GM12878 (cell line): ENCODE data around the gene GOLGA8B. TPM values are rescaled to one million over a fixed set of nuclear protein-coding genes. Genes with fewer than 3 reads are reported as not detected.

Source experiments
- ATAC-seq: fragments of 200-7000 bp; cut with Tn5 transposase; 3 replicates; pipeline ENCODE4 v1.9.1; 2020; ENCODE audit warnings: mild to moderate bottlenecking, moderate library complexity
- BruUV-seq: library from RNA; stranded (reverse); fragments of 400-500 nt; replicated peaks from 2 replicates; lab custom pipeline; 2021; lab: Mats Ljungman, UMichigan
- CTCF ChIA-PET: fragments of 300-600 bp; sonication (Branson Sonifier 250); formaldehyde crosslinking; extraction: SDS; loops from one replicate; lab custom pipeline; 2021; ENCODE audit warnings: inconsistent platforms; lab: Yijun Ruan, JAX
- POLR2A ChIA-PET: fragments of 350-600 bp; formaldehyde crosslinking; extraction: SDS; loops from one replicate; lab custom pipeline; 2021; ENCODE audit warnings: inconsistent platforms; lab: Charles Lee
- RAD21 ChIA-PET: fragments of 300-600 bp; sonication (Branson Sonifier 250); formaldehyde crosslinking; loops from one replicate; lab custom pipeline; 2023; ENCODE audit warnings: antibody characterized with exemption; ENCODE audit not compliant: unreplicated experiment; lab: Charles Lee
- SMC1A ChIA-PET: fragments of 300-600 bp; sonication (Branson Sonifier 250); formaldehyde crosslinking; loops from one replicate; lab custom pipeline; 2023; ENCODE audit not compliant: unreplicated experiment, uncharacterized antibody; lab: Charles Lee
- DNase-seq: peaks from one replicate; pipeline ENCODE4 v3.0.0-alpha.2; 2011; ENCODE audit warnings: low read depth, low spot score
- FAIRE-seq: peaks from 3 replicates; lab custom pipeline; 2011; peaks lifted over from hg19 to GRCh38; lab: Jason Lieb, UNC
- H2AFZ ChIP-seq: 2 replicates; pipeline ENCODE4 v1.6.0; 2011; ENCODE audit warnings: low read depth, low read length, control low read depth; ENCODE audit not compliant: control insufficient read depth
- H3K27ac ChIP-seq: 2 replicates; pipeline ENCODE4 v1.5.1; 2011; ENCODE audit warnings: control low read depth; ENCODE audit not compliant: control insufficient read depth, insufficient read depth
- H3K27me3 ChIP-seq, 2 experiments: replicated peaks in 1 of 2; 2 replicates each; pipeline versions ENCODE4 v1.6.0 to v1.6.1; 2011; ENCODE audit warnings: low read length in 1 of 2; ENCODE audit not compliant: control insufficient read depth in 2 of 2, insufficient read depth in 2 of 2
- H3K36me3 ChIP-seq, 2 experiments: 2 replicates each; pipeline ENCODE4 v1.5.1; 2011; ENCODE audit warnings: low read length in 1 of 2; ENCODE audit not compliant: control insufficient read depth in 2 of 2, insufficient read depth in 2 of 2
- H3K4me1 ChIP-seq: 2 replicates; pipeline ENCODE4 v1.6.1; 2011; ENCODE audit warnings: mild to moderate bottlenecking, low read length, moderate library complexity, mixed read lengths; ENCODE audit not compliant: control insufficient read depth, insufficient read depth
- H3K4me2 ChIP-seq: 2 replicates; pipeline ENCODE4 v1.6.0; 2011; ENCODE audit warnings: control low read depth; ENCODE audit not compliant: control insufficient read depth, insufficient read depth
- H3K4me3 ChIP-seq: fragments of 200-600 bp; sonication (generic); 2 replicates; pipeline ENCODE4 v1.5.1; 2016
- H3K79me2 ChIP-seq: 2 replicates; pipeline ENCODE4 v1.6.0; 2011; ENCODE audit warnings: low read length; ENCODE audit not compliant: control insufficient read depth, insufficient read depth
- H3K9ac ChIP-seq: 2 replicates; pipeline ENCODE4 v1.8.0; 2011; ENCODE audit warnings: low read length, control low read depth, mixed read lengths; ENCODE audit not compliant: control insufficient read depth, insufficient read depth
- H3K9me3 ChIP-seq: replicated peaks from 3 replicates; pipeline ENCODE4 v1.5.1; 2011; ENCODE audit warnings: mild to moderate bottlenecking, low read length; ENCODE audit not compliant: control insufficient read depth, insufficient read depth
- H4K20me1 ChIP-seq: 2 replicates; pipeline ENCODE4 v1.6.0; 2011; ENCODE audit not compliant: control insufficient read depth, insufficient read depth
- BACH1 ChIP-seq: fragments of 450-650 bp; IDR thresholded peaks from 2 replicates; pipeline ENCODE4 v1.6.1; 2017; ENCODE audit warnings: mild to moderate bottlenecking, borderline replicate concordance
- BRCA1 ChIP-seq: IDR thresholded peaks from 2 replicates; pipeline ENCODE4 v1.6.1; 2011; ENCODE audit warnings: low read depth, low read length, improper control_type of control experiment
- CBX5 ChIP-seq: sonication (generic); IDR thresholded peaks from 2 replicates; pipeline ENCODE4 v1.6.1; 2016; ENCODE audit warnings: low read depth, moderate library complexity, mild to moderate bottlenecking, inconsistent platforms
- CREM ChIP-seq: IDR thresholded peaks from 2 replicates; pipeline ENCODE4 v1.6.1; 2014; ENCODE audit warnings: antibody characterized with exemption, low read depth
- FOXK2 ChIP-seq: fragments of 450-650 bp; IDR thresholded peaks from 2 replicates; pipeline ENCODE4 v1.6.1; 2017; ENCODE audit warnings: mild to moderate bottlenecking, moderate library complexity
- GABPA ChIP-seq: IDR thresholded peaks from 2 replicates; pipeline ENCODE4 v1.6.1; 2014; ENCODE audit warnings: antibody characterized with exemption, low read depth, mild to moderate bottlenecking, inconsistent platforms
- IKZF2 ChIP-seq, 2 experiments: fragments of 450-650 bp; IDR thresholded peaks; 2 replicates each; pipeline ENCODE4 v1.6.1; 2017; ENCODE audit warnings: mild to moderate bottlenecking in 2 of 2, moderate library complexity in 2 of 2
- MXI1 ChIP-seq: fragments of 150-350 bp; IDR thresholded peaks from 2 replicates; pipeline ENCODE4 v1.6.1; 2011; ENCODE audit warnings: low read depth, mild to moderate bottlenecking, inconsistent platforms, low read length, improper control_type of control experiment
- NFXL1 ChIP-seq: fragments of 450-650 bp; IDR thresholded peaks from 2 replicates; pipeline ENCODE4 v1.6.1; 2017; ENCODE audit warnings: antibody characterized with exemption, mild to moderate bottlenecking, borderline replicate concordance
- NR2C1 ChIP-seq: fragments of 450-650 bp; IDR thresholded peaks from 2 replicates; pipeline ENCODE4 v1.6.1; 2017; ENCODE audit warnings: antibody characterized with exemption, mild to moderate bottlenecking, moderate library complexity
- NR2F1 ChIP-seq: fragments of 450-650 bp; conservative IDR thresholded peaks from 2 replicates; pipeline ENCODE4 v1.6.1; 2017; ENCODE audit warnings: mild to moderate bottlenecking
- NRF1 ChIP-seq: conservative IDR thresholded peaks from 2 replicates; pipeline ENCODE4 v1.6.1; 2011; ENCODE audit warnings: mild to moderate bottlenecking, low read depth, low read length, improper control_type of control experiment
- PML ChIP-seq: IDR thresholded peaks from 2 replicates; pipeline ENCODE4 v1.6.1; 2012; ENCODE audit warnings: low read length, inconsistent platforms
- POU2F2 ChIP-seq: IDR thresholded peaks from 3 replicates; pipeline ENCODE4 v1.6.1; 2011; ENCODE audit warnings: low read depth, mild to moderate bottlenecking, low read length, borderline replicate concordance
- RCOR1 ChIP-seq: conservative IDR thresholded peaks from 2 replicates; pipeline ENCODE4 v1.6.1; 2012; ENCODE audit warnings: low read depth, low read length, improper control_type of control experiment
- SKIL ChIP-seq: fragments of 450-650 bp; IDR thresholded peaks from 2 replicates; pipeline ENCODE4 v1.6.1; 2017; ENCODE audit warnings: mild to moderate bottlenecking, low read depth, inconsistent platforms; ENCODE audit not compliant: poor library complexity, severe bottlenecking
- SMARCA5 ChIP-seq: fragments of 450-650 bp; IDR thresholded peaks from 2 replicates; pipeline ENCODE4 v1.6.1; 2017; ENCODE audit warnings: mild to moderate bottlenecking
- SREBF1 ChIP-seq: IDR thresholded peaks from 2 replicates; pipeline ENCODE4 v1.6.1; 2012; ENCODE audit warnings: mild to moderate bottlenecking, low read length
- SRF ChIP-seq, 2 experiments: IDR thresholded peaks; 2 replicates each; pipeline ENCODE4 v1.6.1; 2011; ENCODE audit warnings: low read depth in 2 of 2, low read length in 2 of 2, mild to moderate bottlenecking in 1 of 2, moderate library complexity in 1 of 2
- SUPT20H ChIP-seq: IDR thresholded peaks from 2 replicates; pipeline ENCODE4 v1.6.1; 2011; ENCODE audit warnings: low read depth, mild to moderate bottlenecking, low read length, moderate library complexity, borderline replicate concordance; ENCODE audit not compliant: control insufficient read depth
- SUZ12 ChIP-seq: fragments of 200-600 bp; sonication (generic); IDR thresholded peaks from one replicate; pipeline ENCODE4 v1.6.1; 2018; ENCODE audit warnings: antibody characterized with exemption, mild to moderate bottlenecking; ENCODE audit not compliant: unreplicated experiment
- TBL1XR1 ChIP-seq: IDR thresholded peaks from 2 replicates; pipeline ENCODE4 v1.6.1; 2012; ENCODE audit warnings: low read depth, low read length, improper control_type of control experiment
- YBX1 ChIP-seq: fragments of 450-650 bp; IDR thresholded peaks from 2 replicates; pipeline ENCODE4 v1.6.1; 2016; ENCODE audit warnings: antibody characterized with exemption
- YY1 ChIP-seq: IDR thresholded peaks from 2 replicates; pipeline ENCODE4 v1.6.1; 2011; ENCODE audit warnings: low read depth, mild to moderate bottlenecking, low read length
- ZBED1 ChIP-seq: IDR thresholded peaks from 2 replicates; pipeline ENCODE4 v1.6.1; 2016; ENCODE audit warnings: borderline replicate concordance
- ZNF622 ChIP-seq: fragments of 450-650 bp; IDR thresholded peaks from 2 replicates; pipeline ENCODE4 v1.6.1; 2017; ENCODE audit warnings: mild to moderate bottlenecking, inconsistent platforms
- WGBS: methylation state at CpG from one replicate; pipeline ENCODE4 v1.1.6; 2016; ENCODE audit warnings: low lambda C conversion rate; ENCODE audit not compliant: insufficient replicate concordance, insufficient coverage; ENCODE audit errors: missing lambda C conversion rate; 5-methylcytosine and 5-hydroxymethylcytosine counted together
- in situ Hi-C: fragments of 300-500 bp; cut with MboI; formaldehyde crosslinking; loops from 9 replicates; pipeline ENCODE4 v1.14.3; 2018; ENCODE audit warnings: mixed read lengths
- intact Hi-C: fragments of 100-400 bp; cut with micrococcal nuclease; formaldehyde crosslinking; loops from one replicate; pipeline ENCODE4 v1.14.2; 2022; ENCODE audit not compliant: unreplicated experiment
- polyA plus RNA-seq, 11 experiments: library from polyadenylated mRNA; depleted of rRNA in 4 of 11; unstranded in 6 of 11; stranded (reverse) in 5 of 11; fragments of >200 nt; fragmentation: Nextera tagmentation in 4 of 11; fragmentation: Illumina TruSeq in 1 of 11; extraction: Ambion mirVana in 4 of 11; extraction: Trizol in 1 of 11; gene quantifications; 1 replicate in 1 of 11; 2 replicates in 10 of 11; pipeline versions ENCODE4 v1.2.1 to v1.2.3, GENCODE V29; 2011 to 2016; ENCODE audit warnings: inconsistent platforms in 2 of 11, missing spikeins in 2 of 11, low read depth in 1 of 11
- total RNA-seq, 4 experiments: library from RNA; depleted of rRNA in 3 of 4; stranded (reverse); fragments of >200 nt in 3 of 4; fragmentation: Illumina TruSeq in 1 of 4; extraction: Trizol in 1 of 4; gene quantifications; 2 replicates each; pipeline versions ENCODE4 v1.2.1 to v1.2.3, GENCODE V29; 2013 to 2021

The GOLGA8B gene
- total and polyA plus RNA-seq, 10 of the 15 experiments (the other 5 are each of a cell fraction or from before 2014, with no cell fraction given) = 18.5 to 302 (median 78.7) TPM

DNA sequence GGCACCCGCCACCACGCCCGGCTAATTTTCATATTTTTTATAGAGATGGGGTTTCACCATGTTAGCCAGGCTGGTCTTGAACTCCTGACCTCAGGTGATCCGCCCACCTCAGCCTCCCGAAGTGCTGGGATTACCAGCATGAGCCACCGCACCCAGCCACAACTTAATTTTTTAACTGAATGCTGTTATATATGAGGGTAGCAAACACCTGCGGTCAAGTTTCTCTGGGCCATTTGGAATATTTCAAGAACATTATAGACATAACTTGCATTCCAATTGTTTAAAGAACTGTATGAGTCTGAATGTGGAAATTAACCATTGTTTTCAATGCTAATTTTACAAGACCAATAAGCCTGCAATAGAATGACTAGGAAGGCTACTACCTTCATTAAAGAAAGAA lies 35.7 kb upstream of the GOLGA8B start:
- intact Hi-C loops = no loop called here
- POLR2A ChIA-PET = interaction anchor here (1.2 kb wide), 1 partner anchor 9 kb away, joined by 3 read pairs; no protein-coding TSS in a partner anchor
- in situ Hi-C loops = loop anchor here (25.0 kb wide), 1 partner anchor 293 kb away; no protein-coding TSS in a partner anchor

GRCh38 chr15:34618073-34618472 lies 34.6 kb upstream of the GOLGA8B start:
- ChIA-PET POLR2A (interaction anchor here (1.2 kb wide), 1 partner anchor 8 kb away, joined by 3 read pairs; no protein-coding TSS in a partner anchor), SMC1A (interaction anchor here (1.2 kb wide), 1 partner anchor 8 kb away, joined by 3 read pairs; no protein-coding TSS in a partner anchor), CTCF (interaction anchor here (0.7 kb wide), 1 partner anchor 1136 kb away, joined by 3 read pairs; no protein-coding TSS in a partner anchor), RAD21 (no interaction called here)
- Histone ChIP-seq H3K9ac (no peak overlapping the region), H3K27me3 (peaks cover 0 to 2% of the 10 kb centered on the region in 2 experiments; a peak in 1 of 4 replicates), H3K27ac (no peak overlapping the region), H3K4me2 (no peak overlapping the region), H3K4me3 (no peak overlapping the region), H3K79me2 (no peaks in the 10 kb centered on the region), H3K36me3 (no peaks in the 10 kb centered on the region), H4K20me1 (no peaks in the 10 kb centered on the region), H3K4me1 (no peaks in the 10 kb centered on the region), H3K9me3 (no peaks in the 10 kb centered on the region), H2AFZ (no peak overlapping the region)
- in situ Hi-C loops (loop anchor here (25.0 kb wide), 1 partner anchor 294 kb away; no protein-coding TSS in a partner anchor), intact Hi-C loops (no loop called here)
- FAIRE-seq (no peak), ATAC-seq (no peak), DNase-seq (no peak)
- no TSS peak for BruUV-seq
- WGBS = 0% methylated on average over 2 of the region's 2 CpGs
- TF ChIP-seq GABPA (no peak), SUPT20H (no peak), NR2F1 (no peak), NFXL1 (no peak), MXI1 (no peak), NR2C1 (no peak), SKIL (no peak), RCOR1 (no peak), BACH1 (no peak), SRF (IDR thresholded peaks at IDR 0.05; ENCODE audit: low read depth in 2 of 2, low read length in 2 of 2) (no peak)

More for the DNA sequence above, 35.7 kb upstream of the GOLGA8B start:
- FAIRE-seq = no peak
- no peaks in the 10 kb centered on the region for H3K4me1 ChIP-seq
- 60% methylated on average over 7 of the region's 7 CpGs for WGBS
- TF ChIP-seq YY1 (no peak), POU2F2 (no peak), SMARCA5 (no peak), BRCA1 (no peak), PML (no peak), CBX5 (no peak), IKZF2 (IDR thresholded peaks at IDR 0.05) (no peak), YBX1 (no peak), FOXK2 (no peak), ZNF622 (no peak), BACH1 (no peak), SREBF1 (no peak), NRF1 (no peak), CREM (no peak), ZBED1 (no peak), TBL1XR1 (no peak), SUZ12 (no peak)
- TF ChIP-seq, all 136 proteins: peak for 0
- ChIA-PET CTCF (interaction anchor here (0.9 kb wide), 1 partner anchor 31 kb away, joined by 3 read pairs; no protein-coding TSS in a partner anchor), SMC1A (no interaction called here), RAD21 (no interaction called here)
- Histone ChIP-seq H3K4me3 (no peak overlapping the region), H3K9ac (no peak overlapping the region), H3K36me3 (no peaks in the 10 kb centered on the region), H3K79me2 (no peaks in the 10 kb centered on the region), H2AFZ (no peak overlapping the region), H3K4me2 (no peak overlapping the region), H3K9me3 (no peaks in the 10 kb centered on the region), H3K27ac (no peak overlapping the region), H3K27me3 (no peaks in the 10 kb centered on the region), H4K20me1 (no peaks in the 10 kb centered on the region)
- ATAC-seq = no peak
- no peak for DNase-seq
- no TSS peak for BruUV-seq
